ENCODE results near the gene REC8. TPM values are rescaled to one million over a fixed set of nuclear protein-coding genes. Genes with fewer than 3 reads are reported as not detected.

Gene REC8
- total RNA-seq, 1 experiment from 2014 or later, result 6.5 TPM

- POLR2A ChIA-PET (ENCODE audit: unreplicated experiment), result no interaction called here
Observed at GRCh38 chr14:24226473-24226872, 54.6 kb downstream of the REC8 start.

DNA sequence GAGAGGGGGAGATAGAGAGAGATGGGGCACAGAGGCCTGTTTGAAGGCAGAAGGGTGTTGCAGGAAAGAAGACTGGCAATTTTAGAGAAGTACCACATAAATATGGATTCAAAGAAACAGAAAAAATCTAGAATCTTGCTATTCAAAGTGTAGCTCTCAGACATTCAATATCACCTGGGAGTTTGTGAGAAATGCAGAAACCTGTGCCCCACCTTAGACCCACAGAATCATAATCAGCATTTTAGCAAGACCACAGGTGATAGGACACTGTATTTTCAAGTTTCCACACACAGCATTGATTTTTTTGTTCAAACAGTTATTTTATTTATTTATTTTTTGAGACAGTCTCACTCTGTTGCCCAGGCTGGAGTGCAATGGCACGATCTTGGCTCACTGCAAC is 57.0 kb downstream of the REC8 start:
- Histone ChIP-seq H3K27me3 (ENCODE audit: insufficient read depth, low read depth) (no peaks in the 10 kb centered on the region), H3K36me3 (ENCODE audit: low read depth) (no peaks in the 10 kb centered on the region), H3K4me3 (no peak overlapping the region), H4K20me1 (ENCODE audit: insufficient read depth) (no peaks in the 10 kb centered on the region), H3F3A (ENCODE audit: insufficient read depth, low read depth) (0 out of 2 replicates have a peak, but pooled peaks cover 4% of the 10 kb centered on the region), H3K9me2 (ENCODE audit: insufficient read depth) (no peaks in the 10 kb centered on the region), H3K79me2 (ENCODE audit: low read depth) (peaks cover 68% of the 10 kb centered on the region), H3K27ac (no peak overlapping the region), H3K4me1 (replicated peaks; ENCODE audit: insufficient read depth) (peaks cover 8% of the 10 kb centered on the region), H3K9me3 (ENCODE audit: insufficient read depth, low read depth) (no peaks in the 10 kb centered on the region), H2AFZ (no peak overlapping the region), H3K4me2 (no peak overlapping the region)
- intact Hi-C loops (cut with micrococcal nuclease; ENCODE audit: unreplicated experiment), result no loop called here
- POLR2A ChIA-PET (ENCODE audit: unreplicated experiment), result no interaction called here
- no TSS peak for BruUV-seq (replicated peaks)
- no peak for DNase-seq
- CTCF ChIA-PET, result interaction anchor here (0.6 kb wide), 1 partner anchor 1231 kb away, joined by 3 read pairs; no protein-coding TSS in a partner anchor
- no peak for TF ChIP-seq EZH2 (IDR thresholded peaks at IDR 0.05; ENCODE audit: low read depth)
- TF ChIP-seq, protein P1, sequence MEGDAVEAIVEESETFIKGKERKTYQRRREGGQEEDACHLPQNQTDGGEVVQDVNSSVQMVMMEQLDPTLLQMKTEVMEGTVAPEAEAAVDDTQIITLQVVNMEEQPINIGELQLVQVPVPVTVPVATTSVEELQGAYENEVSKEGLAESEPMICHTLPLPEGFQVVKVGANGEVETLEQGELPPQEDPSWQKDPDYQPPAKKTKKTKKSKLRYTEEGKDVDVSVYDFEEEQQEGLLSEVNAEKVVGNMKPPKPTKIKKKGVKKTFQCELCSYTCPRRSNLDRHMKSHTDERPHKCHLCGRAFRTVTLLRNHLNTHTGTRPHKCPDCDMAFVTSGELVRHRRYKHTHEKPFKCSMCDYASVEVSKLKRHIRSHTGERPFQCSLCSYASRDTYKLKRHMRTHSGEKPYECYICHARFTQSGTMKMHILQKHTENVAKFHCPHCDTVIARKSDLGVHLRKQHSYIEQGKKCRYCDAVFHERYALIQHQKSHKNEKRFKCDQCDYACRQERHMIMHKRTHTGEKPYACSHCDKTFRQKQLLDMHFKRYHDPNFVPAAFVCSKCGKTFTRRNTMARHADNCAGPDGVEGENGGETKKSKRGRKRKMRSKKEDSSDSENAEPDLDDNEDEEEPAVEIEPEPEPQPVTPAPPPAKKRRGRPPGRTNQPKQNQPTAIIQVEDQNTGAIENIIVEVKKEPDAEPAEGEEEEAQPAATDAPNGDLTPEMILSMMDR (conservative IDR thresholded peaks at IDR 0.05), result no peak

More at GRCh38 chr14:24226473-24226872, 54.6 kb downstream of the REC8 start:
- Histone ChIP-seq H2AFZ (no peak overlapping the region), H3K9me3 (ENCODE audit: insufficient read depth, low read depth) (no peaks in the 10 kb centered on the region), H3F3A (ENCODE audit: insufficient read depth, low read depth) (0 out of 2 replicates have a peak, but pooled peaks cover under 1% of the 10 kb centered on the region), H3K4me1 (replicated peaks; ENCODE audit: insufficient read depth) (no peaks in the 10 kb centered on the region; the same call in 1 of the 2 replicates), H3K4me2 (no peak overlapping the region), H4K20me1 (ENCODE audit: insufficient read depth) (no peaks in the 10 kb centered on the region), H3K27ac (no peak overlapping the region), H3K4me3 (no peak overlapping the region), H3K27me3 (ENCODE audit: insufficient read depth, low read depth) (no peaks in the 10 kb centered on the region), H3K79me2 (ENCODE audit: low read depth) (peaks cover 52% of the 10 kb centered on the region), H3K9me2 (ENCODE audit: insufficient read depth) (no peaks in the 10 kb centered on the region), H3K36me3 (ENCODE audit: low read depth) (no peaks in the 10 kb centered on the region)
- TF ChIP-seq, protein P1 (conservative IDR thresholded peaks at IDR 0.05), result no peak
- no peak for TF ChIP-seq EZH2 (IDR thresholded peaks at IDR 0.05; ENCODE audit: low read depth)
- intact Hi-C loops (cut with micrococcal nuclease; ENCODE audit: unreplicated experiment), result no loop called here
- no TSS peak for BruUV-seq (replicated peaks)
- CTCF ChIA-PET, result no interaction called here
- DNase-seq, result no peak

Small RNAs within 50 kb of the gene (microRNA-seq; reads per million reads assigned to microRNA genes)
- gene MIR7703 (ENCODE audit: borderline number of aligned reads, borderline replicate concordance), result not detected

Other genes starting within 250 kb of the REC8 start
- 17.6 and 24.1 TPM in 2 replicates for gene DHRS4, start 218.3 kb upstream of the REC8 start, total RNA-seq (2021)
- gene DHRS4L2, start 183.2 kb upstream of the REC8 start, total RNA-seq (2021), result 14.8 and 22.8 TPM in 2 replicates
- gene CARMIL3, start 120.1 kb upstream of the REC8 start, total RNA-seq (2021), result not detected in 2 replicates
- gene CPNE6, start 100.5 kb upstream of the REC8 start, total RNA-seq (2021), result not detected in 2 replicates
- 77.4 and 113 TPM in 2 replicates for gene PCK2, start 77.8 kb upstream of the REC8 start, total RNA-seq (2021)
- gene DCAF11, start 57.3 kb upstream of the REC8 start, total RNA-seq (2021), result 52.7 and 87.6 TPM in 2 replicates
- 1.2 and 2.3 TPM in 2 replicates for gene NRL, start 57.1 kb upstream of the REC8 start, total RNA-seq (2021)
- 0.48 and 0.72 TPM in 2 replicates for gene FITM1, start 41.4 kb upstream of the REC8 start, total RNA-seq (2021)
- gene PSME1, start 35.9 kb upstream of the REC8 start, total RNA-seq (2021), result 172 and 174 TPM in 2 replicates
- 27.4 and 37.1 TPM in 2 replicates for gene EMC9, start 30.5 kb upstream of the REC8 start, total RNA-seq (2021)
- gene PSME2, start 25.5 kb upstream of the REC8 start, total RNA-seq (2021), result 96.0 and 153 TPM in 2 replicates
- 44.6 and 60.8 TPM in 2 replicates for gene RNF31, start 24.6 kb upstream of the REC8 start, total RNA-seq (2021)
- gene IRF9, start 10.8 kb upstream of the REC8 start, total RNA-seq (2021), result 18.8 and 21.4 TPM in 2 replicates
- 39.0 and 44.1 TPM in 2 replicates for gene IPO4, start 16.7 kb downstream of the REC8 start, total RNA-seq (2021)
- 37.3 and 41.2 TPM in 2 replicates for gene TM9SF1, start 23.4 kb downstream of the REC8 start, total RNA-seq (2021)
- not detected in 2 replicates for gene TSSK4, start 33.6 kb downstream of the REC8 start, total RNA-seq (2021)
- gene CHMP4A, start 41.4 kb downstream of the REC8 start, total RNA-seq (2021), result 31.2 and 37.6 TPM in 2 replicates
- gene MDP1, start 44.0 kb downstream of the REC8 start, total RNA-seq (2021), result 8.7 and 15.3 TPM in 2 replicates
- gene NEDD8, start 60.3 kb downstream of the REC8 start, total RNA-seq (2021), result 134 and 179 TPM in 2 replicates
- gene GMPR2, start 60.8 kb downstream of the REC8 start, total RNA-seq (2021), result 55.3 and 63.7 TPM in 2 replicates
- 22.4 and 23.0 TPM in 2 replicates for gene TINF2, start 70.5 kb downstream of the REC8 start, total RNA-seq (2021)
- gene TGM1, start 91.1 kb downstream of the REC8 start, total RNA-seq (2021), result 7.2 and 7.5 TPM in 2 replicates
- 25.2 and 30.1 TPM in 2 replicates for gene RABGGTA, start 99.5 kb downstream of the REC8 start, total RNA-seq (2021)
- gene DHRS1, start 127.7 kb downstream of the REC8 start, total RNA-seq (2021), result 37.9 and 41.4 TPM in 2 replicates
- 24.4 and 31.1 TPM in 2 replicates for gene NOP9, start 127.8 kb downstream of the REC8 start, total RNA-seq (2021)
- not detected in 2 replicates for gene CIDEB, start 135.9 kb downstream of the REC8 start, total RNA-seq (2021)
- 15.0 and 26.1 TPM in 2 replicates for gene LTB4R2, start 138.1 kb downstream of the REC8 start, total RNA-seq (2021)
- 10.3 and 16.4 TPM in 2 replicates for gene LTB4R, start 139.4 kb downstream of the REC8 start, total RNA-seq (2021)
- 1.8 and 2.0 TPM in 2 replicates for gene ADCY4, start 163.0 kb downstream of the REC8 start, total RNA-seq (2021)
- 4.0 and 6.4 TPM in 2 replicates for gene RIPK3, start 167.9 kb downstream of the REC8 start, total RNA-seq (2021)
- 48.3 and 76.3 TPM in 2 replicates for gene NFATC4, start 196.1 kb downstream of the REC8 start, total RNA-seq (2021)
- 15.1 and 17.7 TPM in 2 replicates for gene NYNRIN, start 226.9 kb downstream of the REC8 start, total RNA-seq (2021)